Activated CD4-positive, CD25-positive, alpha-beta regulatory T cell treated with anti-CD3 and anti-CD28 coated beads, Interleukin-2, amount 50 U/mL, for 24 hours (primary cell): ENCODE results near the gene COX4I2.

Experiments used
- ATAC-seq, 2 donors: fragments of 150-1000 bp; cut with Tn5 transposase; one replicate each; pipeline ENCODE4 v1.10.0; 2021; ENCODE audit warnings: mild to moderate bottlenecking in 1 of 2, moderate library complexity in 1 of 2

Gene COX4I2

GRCh38 chr20:31678389-31679356, 41.0 kb downstream of the COX4I2 start:
- no peak for ATAC-seq

GRCh38 chr20:31679357-31680285, 41.9 kb downstream of the COX4I2 start:
- no peak for ATAC-seq

GRCh38 chr20:31680286-31681127, 42.8 kb downstream of the COX4I2 start:
- no peak for ATAC-seq

GRCh38 chr20:31681128-31681727, 43.5 kb downstream of the COX4I2 start:
- ATAC-seq: no peak

- no peak for ATAC-seq
Measured at GRCh38 chr20:31681769-31682168, 44.1 kb downstream of the COX4I2 start.

- no peak for ATAC-seq
Measured at GRCh38 chr20:31682352-31682751, 44.6 kb downstream of the COX4I2 start.

GRCh38 chr20:31682927-31683326, 45.2 kb downstream of the COX4I2 start:
- no peak for ATAC-seq

GRCh38 chr20:31684153-31685015, 46.7 kb downstream of the COX4I2 start:
- ATAC-seq: no peak

GRCh38 chr20:31685853-31686643, 48.3 kb downstream of the COX4I2 start:
- ATAC-seq: no peak

- no peak for ATAC-seq
Measured at GRCh38 chr20:31687777-31688176, 50.1 kb downstream of the COX4I2 start.

- no peak for ATAC-seq
Measured at GRCh38 chr20:31689141-31689540, 51.4 kb downstream of the COX4I2 start.

GRCh38 chr20:31690124-31690666, 52.5 kb downstream of the COX4I2 start:
- no peak for ATAC-seq

GRCh38 chr20:31691646-31692275, 54.0 kb downstream of the COX4I2 start:
- peak in 1 of 2 donors; percentile 30 for ATAC-seq

- ATAC-seq: no peak
Measured at GRCh38 chr20:31693402-31693801, 55.7 kb downstream of the COX4I2 start.

- ATAC-seq: no peak
Measured at GRCh38 chr20:31693987-31694661, 56.4 kb downstream of the COX4I2 start.
